GM12878 (cell line): ENCODE measurements around the gene MAST4. TPM values are rescaled to one million over a fixed set of nuclear protein-coding genes. Genes with fewer than 3 reads are reported as not detected.

Source experiments
- ATAC-seq: fragments of 200-7000 bp; cut with Tn5 transposase; 3 replicates; pipeline ENCODE4 v1.9.1; 2020; ENCODE audit warnings: mild to moderate bottlenecking, moderate library complexity
- BruUV-seq: library from RNA; stranded (reverse); fragments of 400-500 nt; replicated peaks from 2 replicates; lab custom pipeline; 2021; lab: Mats Ljungman, UMichigan
- CTCF ChIA-PET: fragments of 300-600 bp; sonication (Branson Sonifier 250); formaldehyde crosslinking; extraction: SDS; loops from one replicate; lab custom pipeline; 2021; ENCODE audit warnings: inconsistent platforms; lab: Yijun Ruan, JAX
- POLR2A ChIA-PET: fragments of 350-600 bp; formaldehyde crosslinking; extraction: SDS; loops from one replicate; lab custom pipeline; 2021; ENCODE audit warnings: inconsistent platforms; lab: Charles Lee
- RAD21 ChIA-PET: fragments of 300-600 bp; sonication (Branson Sonifier 250); formaldehyde crosslinking; loops from one replicate; lab custom pipeline; 2023; ENCODE audit warnings: antibody characterized with exemption; ENCODE audit not compliant: unreplicated experiment; lab: Charles Lee
- SMC1A ChIA-PET: fragments of 300-600 bp; sonication (Branson Sonifier 250); formaldehyde crosslinking; loops from one replicate; lab custom pipeline; 2023; ENCODE audit not compliant: unreplicated experiment, uncharacterized antibody; lab: Charles Lee
- DNase-seq: peaks from one replicate; pipeline ENCODE4 v3.0.0-alpha.2; 2011; ENCODE audit warnings: low read depth, low spot score
- FAIRE-seq: peaks from 3 replicates; lab custom pipeline; 2011; peaks lifted over from hg19 to GRCh38; lab: Jason Lieb, UNC
- H2AFZ ChIP-seq: 2 replicates; pipeline ENCODE4 v1.6.0; 2011; ENCODE audit warnings: low read depth, low read length, control low read depth; ENCODE audit not compliant: control insufficient read depth
- H3K27ac ChIP-seq: 2 replicates; pipeline ENCODE4 v1.5.1; 2011; ENCODE audit warnings: control low read depth; ENCODE audit not compliant: control insufficient read depth, insufficient read depth
- H3K27me3 ChIP-seq, 2 experiments: replicated peaks in 1 of 2; 2 replicates each; pipeline versions ENCODE4 v1.6.0 to v1.6.1; 2011; ENCODE audit warnings: low read length in 1 of 2; ENCODE audit not compliant: control insufficient read depth in 2 of 2, insufficient read depth in 2 of 2
- H3K36me3 ChIP-seq, 2 experiments: 2 replicates each; pipeline ENCODE4 v1.5.1; 2011; ENCODE audit warnings: low read length in 1 of 2; ENCODE audit not compliant: control insufficient read depth in 2 of 2, insufficient read depth in 2 of 2
- H3K4me1 ChIP-seq: 2 replicates; pipeline ENCODE4 v1.6.1; 2011; ENCODE audit warnings: mild to moderate bottlenecking, low read length, moderate library complexity, mixed read lengths; ENCODE audit not compliant: control insufficient read depth, insufficient read depth
- H3K4me2 ChIP-seq: 2 replicates; pipeline ENCODE4 v1.6.0; 2011; ENCODE audit warnings: control low read depth; ENCODE audit not compliant: control insufficient read depth, insufficient read depth
- H3K4me3 ChIP-seq: fragments of 200-600 bp; sonication (generic); 2 replicates; pipeline ENCODE4 v1.5.1; 2016
- H3K79me2 ChIP-seq: 2 replicates; pipeline ENCODE4 v1.6.0; 2011; ENCODE audit warnings: low read length; ENCODE audit not compliant: control insufficient read depth, insufficient read depth
- H3K9ac ChIP-seq: 2 replicates; pipeline ENCODE4 v1.8.0; 2011; ENCODE audit warnings: low read length, control low read depth, mixed read lengths; ENCODE audit not compliant: control insufficient read depth, insufficient read depth
- H3K9me3 ChIP-seq: replicated peaks from 3 replicates; pipeline ENCODE4 v1.5.1; 2011; ENCODE audit warnings: mild to moderate bottlenecking, low read length; ENCODE audit not compliant: control insufficient read depth, insufficient read depth
- H4K20me1 ChIP-seq: 2 replicates; pipeline ENCODE4 v1.6.0; 2011; ENCODE audit not compliant: control insufficient read depth, insufficient read depth
- BCL3 ChIP-seq: IDR thresholded peaks from 2 replicates; pipeline ENCODE4 v1.6.1; 2011; ENCODE audit warnings: borderline replicate concordance, low read depth, mild to moderate bottlenecking, moderate library complexity, low read length; ENCODE audit not compliant: insufficient read depth, poor library complexity, severe bottlenecking
- CTCF ChIP-seq, 3 experiments: IDR thresholded peaks in 2 of 3; conservative IDR thresholded peaks in 1 of 3; 2 replicates each; pipeline ENCODE4 v1.5.1; 2011; ENCODE audit warnings: low read depth in 3 of 3, low read length in 3 of 3, mild to moderate bottlenecking in 3 of 3, control low read depth in 2 of 3, moderate library complexity in 2 of 3, inconsistent platforms in 1 of 3, mixed read lengths in 1 of 3; ENCODE audit not compliant: control insufficient read depth in 2 of 3, insufficient read depth in 1 of 3; ENCODE audit errors: extremely low read depth in 1 of 3
- ELK1 ChIP-seq: IDR thresholded peaks from 2 replicates; pipeline ENCODE4 v1.6.1; 2012; ENCODE audit warnings: low read depth, low read length, improper control_type of control experiment
- JUNB ChIP-seq: IDR thresholded peaks from 2 replicates; pipeline ENCODE4 v1.6.1; 2016; ENCODE audit warnings: antibody characterized with exemption, mild to moderate bottlenecking
- NFXL1 ChIP-seq: fragments of 450-650 bp; IDR thresholded peaks from 2 replicates; pipeline ENCODE4 v1.6.1; 2017; ENCODE audit warnings: antibody characterized with exemption, mild to moderate bottlenecking, borderline replicate concordance
- SIN3A ChIP-seq: IDR thresholded peaks from 2 replicates; pipeline ENCODE4 v1.6.1; 2012; ENCODE audit warnings: low read depth, low read length, improper control_type of control experiment
- WGBS: methylation state at CpG from one replicate; pipeline ENCODE4 v1.1.6; 2016; ENCODE audit warnings: low lambda C conversion rate; ENCODE audit not compliant: insufficient replicate concordance, insufficient coverage; ENCODE audit errors: missing lambda C conversion rate; 5-methylcytosine and 5-hydroxymethylcytosine counted together
- in situ Hi-C: fragments of 300-500 bp; cut with MboI; formaldehyde crosslinking; loops from 9 replicates; pipeline ENCODE4 v1.14.3; 2018; ENCODE audit warnings: mixed read lengths
- intact Hi-C: fragments of 100-400 bp; cut with micrococcal nuclease; formaldehyde crosslinking; loops from one replicate; pipeline ENCODE4 v1.14.2; 2022; ENCODE audit not compliant: unreplicated experiment
- polyA plus RNA-seq, 11 experiments: library from polyadenylated mRNA; depleted of rRNA in 4 of 11; unstranded in 6 of 11; stranded (reverse) in 5 of 11; fragments of >200 nt; fragmentation: Nextera tagmentation in 4 of 11; fragmentation: Illumina TruSeq in 1 of 11; extraction: Ambion mirVana in 4 of 11; extraction: Trizol in 1 of 11; gene quantifications; 1 replicate in 1 of 11; 2 replicates in 10 of 11; pipeline versions ENCODE4 v1.2.1 to v1.2.3, GENCODE V29; 2011 to 2016; ENCODE audit warnings: inconsistent platforms in 2 of 11, missing spikeins in 2 of 11, low read depth in 1 of 11
- total RNA-seq, 4 experiments: library from RNA; depleted of rRNA in 3 of 4; stranded (reverse); fragments of >200 nt in 3 of 4; fragmentation: Illumina TruSeq in 1 of 4; extraction: Trizol in 1 of 4; gene quantifications; 2 replicates each; pipeline versions ENCODE4 v1.2.1 to v1.2.3, GENCODE V29; 2013 to 2021

MAST4 gene
- total and polyA plus RNA-seq, 10 of the 15 experiments (the other 5 are each of a cell fraction or from before 2014, with no cell fraction given) = 0.02 to 1.6 (median 0.29) TPM; not detected in 1

GRCh38 chr5:66680221-66680620 is 84.0 kb downstream of the MAST4 start:
- DNase-seq = no peak
- CTCF ChIA-PET = no interaction called here
- 28% methylated on average over 3 of the region's 3 CpGs for WGBS

GRCh38 chr5:66680804-66681203 is 84.6 kb downstream of the MAST4 start:
- H3K4me2 ChIP-seq = no peak overlapping the region
- no peak overlapping the region for H2AFZ ChIP-seq
- WGBS = 80% methylated on average over 3 of the region's 3 CpGs
- ChIA-PET POLR2A (no interaction called here), SMC1A (interaction anchor here (0.5 kb wide), 1 partner anchor 374 kb away, joined by 3 read pairs; no protein-coding TSS in a partner anchor), RAD21 (no interaction called here), CTCF (no interaction called here)
- no peaks in the 10 kb centered on the region for H3K27me3 ChIP-seq
- H3K9ac ChIP-seq = no peak overlapping the region
- no peak for FAIRE-seq
- DNase-seq = no peak
- BruUV-seq = no TSS peak
- no peaks in the 10 kb centered on the region; the same call in 1 of the 2 replicates for H4K20me1 ChIP-seq
- no peaks in the 10 kb centered on the region for H3K79me2 ChIP-seq
- H3K4me3 ChIP-seq = no peak overlapping the region
- H3K9me3 ChIP-seq = no peaks in the 10 kb centered on the region
- in situ Hi-C loops = no loop called here
- H3K4me1 ChIP-seq = no peaks in the 10 kb centered on the region
- H3K27ac ChIP-seq = no peak overlapping the region
- ATAC-seq = no peak
- TF ChIP-seq BCL3 (no peak), CTCF (IDR thresholded peaks at IDR 0.05 in 2 of 3, conservative IDR thresholded peaks at IDR 0.05 in 1 of 3; ENCODE audit: control insufficient read depth in 2 of 3, extremely low read depth in 1 of 3, insufficient read depth in 1 of 3, low read depth in 3 of 3, low read length in 3 of 3) (peak; percentile 3 to 38 (median 37); a peak in 4 of 6 replicates), JUNB (no peak), ELK1 (no peak), NFXL1 (no peak)
- TF ChIP-seq, all 136 proteins: peak for 1
- no peaks in the 10 kb centered on the region for H3K36me3 ChIP-seq
- intact Hi-C loops = no loop called here

More at GRCh38 chr5:66680221-66680620, 84.0 kb downstream of the MAST4 start:
- H3K27me3 ChIP-seq = no peaks in the 10 kb centered on the region
- no peaks in the 10 kb centered on the region for H3K4me1 ChIP-seq
- H3K79me2 ChIP-seq = no peaks in the 10 kb centered on the region
- no peak overlapping the region for H2AFZ ChIP-seq
- H3K4me3 ChIP-seq = no peak overlapping the region
- ATAC-seq = no peak
- BruUV-seq = no TSS peak
- H3K4me2 ChIP-seq = no peak overlapping the region
- intact Hi-C loops = no loop called here
- RAD21 ChIA-PET = no interaction called here
- H3K9ac ChIP-seq = no peak overlapping the region
- no peaks in the 10 kb centered on the region; the same call in 1 of the 2 replicates for H4K20me1 ChIP-seq
- FAIRE-seq = no peak
- H3K36me3 ChIP-seq = no peaks in the 10 kb centered on the region
- POLR2A ChIA-PET = no interaction called here
- SMC1A ChIA-PET = interaction anchor here (0.5 kb wide), 1 partner anchor 374 kb away, joined by 3 read pairs; no protein-coding TSS in a partner anchor
- no peak for TF ChIP-seq SIN3A
- TF ChIP-seq, all 136 proteins: peak for 0
- in situ Hi-C loops = no loop called here
- Histone ChIP-seq H3K27ac (no peak overlapping the region), H3K9me3 (no peaks in the 10 kb centered on the region)
